ENCODE data around the gene NFYC. TPM values are rescaled to one million over a fixed set of nuclear protein-coding genes. Genes with fewer than 3 reads are reported as not detected.
A peak's percentile ranks its signal among the peaks of the same experiment; 100 is the strongest.

NFYC gene
- 36.0 TPM for polyA plus RNA-seq (2013, experiment 1 of 2; ENCODE audit: insufficient read length)
- polyA plus RNA-seq (2013, experiment 2 of 2; ENCODE audit: insufficient read length) = 37.1 TPM

GRCh38 chr1:40691538-40692428 lies at the start of gene NFYC:
TSS of gene NFYC (plus strand) at chr1:40691704. CDS start at chr1:40738844, 47,140 bp downstream.
- DNase-seq = peak; percentile 99

- no peak for DNase-seq
These were observed 46.3 kb upstream of the NFYC start for GRCh38 chr1:40645118-40645680.

- no peak for DNase-seq
These were observed 45.2 kb upstream of the NFYC start for GRCh38 chr1:40646315-40646714.

- no peak for DNase-seq
These were observed 43.3 kb upstream of the NFYC start for GRCh38 chr1:40648200-40648599.

GRCh38 chr1:40648928-40649591 lies 42.4 kb upstream of the NFYC start:
- DNase-seq = no peak

- no peak for DNase-seq
These were observed 41.9 kb upstream of the NFYC start for GRCh38 chr1:40649592-40649930.

- no peak for DNase-seq
These were observed 41.4 kb upstream of the NFYC start for GRCh38 chr1:40650075-40650474.

GRCh38 chr1:40651138-40651857 lies 40.2 kb upstream of the NFYC start:
- no peak for DNase-seq

- DNase-seq = no peak
These were observed 39.0 kb upstream of the NFYC start for GRCh38 chr1:40652468-40652867.

- no peak for DNase-seq
These were observed 38.5 kb upstream of the NFYC start for GRCh38 chr1:40652979-40653378.

- DNase-seq = no peak
These were observed 37.5 kb upstream of the NFYC start for GRCh38 chr1:40653851-40654537.

- DNase-seq = no peak
These were observed 34.5 kb upstream of the NFYC start for GRCh38 chr1:40657046-40657445.

GRCh38 chr1:40658751-40659648 lies 32.5 kb upstream of the NFYC start:
- DNase-seq = no peak

GRCh38 chr1:40659649-40659947 lies 31.9 kb upstream of the NFYC start:
- DNase-seq = no peak

GRCh38 chr1:40661678-40662077 lies 29.8 kb upstream of the NFYC start:
- DNase-seq = no peak

GRCh38 chr1:40662151-40662550 lies 29.4 kb upstream of the NFYC start:
- no peak for DNase-seq

- DNase-seq = peak; percentile 25
These were observed 28.6 kb upstream of the NFYC start for GRCh38 chr1:40662864-40663263.

- peak; percentile 23 for DNase-seq
These were observed 28.0 kb upstream of the NFYC start for GRCh38 chr1:40663324-40664166.

GRCh38 chr1:40664167-40664537 lies 27.4 kb upstream of the NFYC start:
- no peak for DNase-seq

GRCh38 chr1:40664791-40665190 lies 26.7 kb upstream of the NFYC start:
- no peak for DNase-seq

Data from fibroblast of skin of scalp (primary cell).